Endodermal cell (in vitro differentiated cells): ENCODE results near the gene ROBO4. TPM values are rescaled to one million over a fixed set of nuclear protein-coding genes. Genes with fewer than 3 reads are reported as not detected.

Experiments used
- DNase-seq: peaks from one replicate; pipeline ENCODE4 v3.0.0-alpha.2; 2017
- H3K27ac ChIP-seq: 2 replicates; pipeline ENCODE4 v1.5.1; 2013; ENCODE audit warnings: mild to moderate bottlenecking, low read depth, low read length, moderate library complexity
- H3K27me3 ChIP-seq: 2 replicates; pipeline ENCODE4 v1.6.1; 2013; ENCODE audit warnings: mild to moderate bottlenecking, low read length, moderate library complexity; ENCODE audit not compliant: insufficient read depth, control insufficient read depth, poor library complexity, severe bottlenecking
- H3K36me3 ChIP-seq: 2 replicates; pipeline ENCODE4 v1.7.0; 2013; ENCODE audit warnings: mild to moderate bottlenecking, low read length, moderate library complexity; ENCODE audit not compliant: control insufficient read depth, insufficient read depth
- H3K4me1 ChIP-seq: one replicate; pipeline ENCODE4 v1.7.0; 2013; ENCODE audit warnings: low read length; ENCODE audit not compliant: control insufficient read depth, insufficient read depth
- H3K4me3 ChIP-seq: 2 replicates; pipeline ENCODE4 v1.5.1; 2013; ENCODE audit warnings: mild to moderate bottlenecking, low read length, moderate library complexity
- H3K9ac ChIP-seq: 2 replicates; pipeline ENCODE4 v1.6.1; 2013; ENCODE audit warnings: mild to moderate bottlenecking, low read length, moderate library complexity; ENCODE audit not compliant: poor library complexity, severe bottlenecking; ENCODE audit errors: extremely low read depth
- H3K9me3 ChIP-seq: 2 replicates; pipeline ENCODE4 v1.6.1; 2013; ENCODE audit warnings: mild to moderate bottlenecking, low read length, moderate library complexity; ENCODE audit not compliant: control insufficient read depth
- H3K27ac Mint-ChIP-seq: 2 replicates; pipeline ENCODE4 v1.8.0; 2020; ENCODE audit warnings: mixed read lengths
- H3K27me3 Mint-ChIP-seq: 2 replicates; pipeline ENCODE4 v1.8.0; 2021; ENCODE audit warnings: mild to moderate bottlenecking, mixed read lengths; ENCODE audit not compliant: insufficient read depth
- H3K36me3 Mint-ChIP-seq: 2 replicates; pipeline ENCODE4 v1.8.0; 2020; ENCODE audit warnings: low read depth, mixed read lengths
- H3K4me1 Mint-ChIP-seq: 2 replicates; pipeline ENCODE4 v1.8.0; 2020; ENCODE audit warnings: mixed read lengths
- H3K4me3 Mint-ChIP-seq: 2 replicates; pipeline ENCODE4 v1.8.0; 2020; ENCODE audit warnings: mild to moderate bottlenecking, moderate library complexity, mixed read lengths
- H3K9me3 Mint-ChIP-seq: 2 replicates; pipeline ENCODE4 v1.8.0; 2020; ENCODE audit warnings: mild to moderate bottlenecking, mixed read lengths
- CTCF ChIP-seq: fragments of 200-600 bp; sonication (generic); conservative IDR thresholded peaks from 2 replicates; pipeline ENCODE4 v1.5.0; 2021; ENCODE audit warnings: antibody characterized with exemption, mild to moderate bottlenecking
- WGBS, 2 experiments: methylation state at CpG; one replicate each; pipeline versions ENCODE4 v1.1.5 to v1.1.7; 2013; ENCODE audit warnings: missing lambda C conversion rate in 2 of 2, mixed read lengths in 1 of 2; ENCODE audit not compliant: insufficient coverage in 1 of 2, insufficient read length in 1 of 2; 5-methylcytosine and 5-hydroxymethylcytosine counted together
- total RNA-seq, 2 donors: library from RNA; stranded (reverse); fragmentation: NEBNext Ultra II Directional in 1 of 2; extraction: Animal tissue kit (Norgen Biotek cat#: 25700) in 1 of 2; gene quantifications; 2 replicates in 1 of 2; 3 replicates in 1 of 2; pipeline ENCODE4 v1.2.1, GENCODE V29; 2021

Gene ROBO4
- total RNA-seq, 2 donors from 2014 or later = 0.59 TPM; not detected in 1

- peaks cover 73% of the 10 kb centered on the region for H3K27me3 Mint-ChIP-seq
- H3K4me3 ChIP-seq = no peak overlapping the region
- no peaks in the 10 kb centered on the region for H3K36me3 Mint-ChIP-seq
- H3K9ac ChIP-seq = no peak overlapping the region
- no peak overlapping the region for H3K4me3 Mint-ChIP-seq
- no peak overlapping the region for H3K27ac ChIP-seq
- no peaks in the 10 kb centered on the region for H3K9me3 ChIP-seq
- H3K4me1 Mint-ChIP-seq = no peaks in the 10 kb centered on the region
- DNase-seq = no peak
- no peak for TF ChIP-seq CTCF
- no peaks in the 10 kb centered on the region for H3K4me1 ChIP-seq
- H3K27ac Mint-ChIP-seq = no peak overlapping the region
- no peaks in the 10 kb centered on the region for H3K36me3 ChIP-seq
- H3K27me3 ChIP-seq = peaks cover 52% of the 10 kb centered on the region
- H3K9me3 Mint-ChIP-seq = no peaks in the 10 kb centered on the region
Measured at GRCh38 chr11:124923296-124923695, 25.6 kb upstream of the ROBO4 start.

GRCh38 chr11:124922831-124923230 lies 25.2 kb upstream of the ROBO4 start:
- no peaks in the 10 kb centered on the region for H3K36me3 Mint-ChIP-seq
- DNase-seq = no peak
- TF ChIP-seq CTCF = no peak

GRCh38 chr11:124920870-124921609 lies 23.4 kb upstream of the ROBO4 start:
- TF ChIP-seq CTCF = no peak
- Histone ChIP-seq H3K9me3 (no peaks in the 10 kb centered on the region), H3K27me3 (peaks cover 52% of the 10 kb centered on the region), H3K27ac (no peak overlapping the region), H3K36me3 (no peaks in the 10 kb centered on the region), H3K4me1 (no peaks in the 10 kb centered on the region), H3K9ac (peak overlapping the region; percentile 20), H3K4me3 (peak overlapping the region; percentile 71)
- Mint-ChIP-seq H3K27ac (no peak overlapping the region), H3K4me3 (peak overlapping the region; percentile 49), H3K36me3 (no peaks in the 10 kb centered on the region), H3K9me3 (no peaks in the 10 kb centered on the region), H3K27me3 (peaks cover 86% of the 10 kb centered on the region), H3K4me1 (no peaks in the 10 kb centered on the region)
- WGBS, 2 experiments = 7 to 11% methylated on average over 4 to 82 of the region's 82 CpGs
- DNase-seq = peak; percentile 93

More at GRCh38 chr11:124922831-124923230, 25.2 kb upstream of the ROBO4 start:
- Histone ChIP-seq H3K36me3 (no peaks in the 10 kb centered on the region), H3K4me1 (no peaks in the 10 kb centered on the region), H3K9ac (no peak overlapping the region), H3K27ac (no peak overlapping the region), H3K27me3 (peaks cover 52% of the 10 kb centered on the region), H3K4me3 (no peak overlapping the region), H3K9me3 (no peaks in the 10 kb centered on the region)
- Mint-ChIP-seq H3K4me3 (no peak overlapping the region), H3K4me1 (no peaks in the 10 kb centered on the region), H3K9me3 (no peaks in the 10 kb centered on the region), H3K27ac (no peak overlapping the region), H3K27me3 (peaks cover 73% of the 10 kb centered on the region)
- 91 to 94% methylated on average over 3 to 4 of the region's 4 CpGs for WGBS, 2 experiments
